ENCODE results near the gene JAKMIP1.
"Not testable (repeated sequence)": the region's sequence is repeated elsewhere in the genome, so short reads cannot be mapped to it uniquely, and the experiment has no call there.

DNA sequence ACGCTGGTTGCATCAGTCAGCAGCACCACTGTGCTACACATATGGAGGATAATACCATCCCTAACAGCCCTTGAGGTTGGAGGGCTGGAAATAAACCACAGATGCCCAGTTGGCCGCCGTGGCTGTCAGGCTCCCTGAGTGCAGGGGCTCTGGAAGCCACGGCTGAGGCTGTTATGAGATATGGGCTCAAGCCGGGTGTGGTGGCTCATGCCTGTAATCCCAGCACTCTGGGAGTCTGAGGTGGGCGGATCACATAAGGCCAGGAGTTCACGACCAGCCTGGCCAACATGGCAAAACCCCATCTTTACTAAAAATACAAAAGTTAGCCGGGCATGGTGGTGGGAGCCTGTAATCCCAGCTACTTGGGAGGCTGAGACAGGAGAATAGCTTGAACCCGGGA, 207.0 kb downstream of the JAKMIP1 start:
- TF ChIP-seq CTCF (IDR thresholded peaks at IDR 0.05); EZH2 (IDR thresholded peaks at IDR 0.05; ENCODE audit: borderline replicate concordance, insufficient read depth, low read depth, low read length, poor library complexity, severe bottlenecking): not testable (repeated sequence)
